CD14-positive monocyte (primary cell): ENCODE results near the gene FGFR4. TPM values are rescaled to one million over a fixed set of nuclear protein-coding genes. Genes with fewer than 3 reads are reported as not detected.

Source experiments
- DNase-seq, 3 donors: peaks; one replicate each; pipeline ENCODE4 v3.0.0-alpha.2; 2011 to 2022
- H2AFZ ChIP-seq: 2 replicates; pipeline ENCODE4 v1.6.0; 2012; ENCODE audit warnings: mild to moderate bottlenecking, low read depth, low read length, inconsistent platforms; ENCODE audit not compliant: insufficient read depth, poor library complexity, severe bottlenecking
- H3K27ac ChIP-seq, 2 donors: 1 replicate in 1 of 2; 2 replicates in 1 of 2; pipeline ENCODE4 v1.5.1; 2012 to 2013; ENCODE audit warnings: low read length in 2 of 2, control low read depth in 1 of 2, inconsistent platforms in 1 of 2, low read depth in 1 of 2, mild to moderate bottlenecking in 1 of 2
- H3K27me3 ChIP-seq, 2 donors: one replicate each; pipeline versions ENCODE4 v1.6.0 to v1.6.1; 2011 to 2013; ENCODE audit warnings: low read length in 2 of 2; ENCODE audit not compliant: control insufficient read depth in 2 of 2, insufficient read depth in 2 of 2
- H3K36me3 ChIP-seq, 2 donors: replicated peaks in 1 of 2; 1 replicate in 1 of 2; 2 replicates in 1 of 2; pipeline versions ENCODE4 v1.5.1 to v1.6.1; 2012 to 2013; ENCODE audit warnings: low read length in 2 of 2, control low read depth in 1 of 2, inconsistent platforms in 1 of 2, mild to moderate bottlenecking in 1 of 2; ENCODE audit not compliant: insufficient read depth in 2 of 2, control insufficient read depth in 1 of 2
- H3K4me1 ChIP-seq, 2 donors: 1 replicate in 1 of 2; 2 replicates in 1 of 2; pipeline versions ENCODE4 v1.5.1 to v1.6.1; 2012 to 2013; ENCODE audit warnings: low read length in 2 of 2, control low read depth in 1 of 2, inconsistent platforms in 1 of 2, mild to moderate bottlenecking in 1 of 2, moderate library complexity in 1 of 2; ENCODE audit not compliant: insufficient read depth in 2 of 2, control insufficient read depth in 1 of 2
- H3K4me2 ChIP-seq: replicated peaks from 2 replicates; pipeline ENCODE3; 2012; ENCODE audit warnings: low read length, moderate library complexity, mild to moderate bottlenecking; ENCODE audit not compliant: poor library complexity, severe bottlenecking; ENCODE audit errors: extremely low read depth
- H3K4me3 ChIP-seq, 3 experiments: fragments of 200-600 bp in 1 of 3; sonication (generic) in 1 of 3; replicated peaks in 1 of 3; 1 replicate in 2 of 3; 2 replicates in 1 of 3; pipeline ENCODE4 v1.5.1; 2011 to 2013; ENCODE audit warnings: low read length in 3 of 3, mild to moderate bottlenecking in 3 of 3, control low read depth in 2 of 3, low read depth in 2 of 3, inconsistent platforms in 1 of 3, moderate library complexity in 1 of 3
- H3K79me2 ChIP-seq: 2 replicates; pipeline ENCODE4 v1.6.0; 2012; ENCODE audit warnings: mild to moderate bottlenecking, control low read depth, inconsistent platforms, low read length, moderate library complexity; ENCODE audit not compliant: insufficient read depth
- H3K9ac ChIP-seq: 2 replicates; pipeline ENCODE4 v1.6.0; 2017; ENCODE audit warnings: low read length, mild to moderate bottlenecking; ENCODE audit not compliant: insufficient read depth, poor library complexity, severe bottlenecking
- H3K9me3 ChIP-seq, 2 donors: replicated peaks in 1 of 2; 1 replicate in 1 of 2; 2 replicates in 1 of 2; pipeline versions ENCODE4 v1.5.1 to v1.6.1; 2012 to 2013; ENCODE audit warnings: low read length in 2 of 2, control low read depth in 1 of 2; ENCODE audit not compliant: control insufficient read depth in 1 of 2, insufficient read depth in 1 of 2
- H4K20me1 ChIP-seq: 2 replicates; pipeline ENCODE4 v1.6.0; 2012; ENCODE audit warnings: mild to moderate bottlenecking, low read length, control low read depth, moderate library complexity; ENCODE audit not compliant: insufficient read depth
- H3K27ac Mint-ChIP-seq, 7 donors: one replicate each; pipeline ENCODE4 v1.8.0; 2020; ENCODE audit warnings: mild to moderate bottlenecking in 7 of 7, mixed read lengths in 7 of 7, moderate library complexity in 6 of 7, inconsistent platforms in 2 of 7
- H3K27me3 Mint-ChIP-seq, 3 donors: one replicate each; pipeline ENCODE4 v1.8.0; 2021 to 2022; ENCODE audit warnings: low read depth in 3 of 3, mild to moderate bottlenecking in 3 of 3, mixed read lengths in 3 of 3, moderate library complexity in 3 of 3, inconsistent platforms in 1 of 3
- H3K36me3 Mint-ChIP-seq, 2 donors: one replicate each; pipeline ENCODE4 v1.8.0; 2020; ENCODE audit warnings: mixed read lengths in 2 of 2, inconsistent platforms in 1 of 2, mild to moderate bottlenecking in 1 of 2
- H3K4me1 Mint-ChIP-seq: one replicate; pipeline ENCODE4 v1.8.0; 2020; ENCODE audit warnings: mild to moderate bottlenecking, mixed read lengths
- H3K4me3 Mint-ChIP-seq, 2 donors: one replicate each; pipeline ENCODE4 v1.8.0; 2020; ENCODE audit warnings: mild to moderate bottlenecking in 2 of 2, mixed read lengths in 2 of 2, moderate library complexity in 1 of 2
- H3K9me3 Mint-ChIP-seq, 7 donors: one replicate each; pipeline ENCODE4 v1.8.0; 2020 to 2022; ENCODE audit warnings: mixed read lengths in 7 of 7, mild to moderate bottlenecking in 6 of 7, moderate library complexity in 6 of 7, inconsistent platforms in 2 of 7
- CTCF ChIP-seq: fragments of 200-600 bp; IDR thresholded peaks from one replicate; pipeline ENCODE4 v1.8.0; 2022; ENCODE audit warnings: antibody characterized with exemption, mild to moderate bottlenecking
- WGBS: methylation state at CpG from one replicate; pipeline ENCODE4 v1.1.5; 2013; ENCODE audit warnings: missing lambda C conversion rate; ENCODE audit not compliant: insufficient coverage; 5-methylcytosine and 5-hydroxymethylcytosine counted together
- intact Hi-C, 2 donors: fragments of 100-400 bp; cut with micrococcal nuclease; formaldehyde crosslinking; loops; one replicate each; pipeline versions ENCODE4 v1.15.0 to v1.15.1; 2023
- polyA plus RNA-seq, 3 donors: library from polyadenylated mRNA; depleted of rRNA in 1 of 3; unstranded in 2 of 3; stranded (reverse) in 1 of 3; fragments of 300-500 nt in 2 of 3; fragments of >200 nt in 1 of 3; fragmentation: Illumina TruSeq in 2 of 3; gene quantifications; 1 replicate in 2 of 3; 2 replicates in 1 of 3; pipeline ENCODE4 v1.2.3, GENCODE V29; 2012 to 2021

FGFR4 gene
- polyA plus RNA-seq, 3 donors: 0.39 TPM; not detected in 2

GRCh38 chr5:177091232-177091631 is 4.5 kb downstream of the FGFR4 start:
- no peak overlapping the region for H3K27ac ChIP-seq
- H3K4me2 ChIP-seq: no peak overlapping the region
- peaks cover 8% of the 10 kb centered on the region in 2 donors for H3K4me1 ChIP-seq
- H3K79me2 ChIP-seq: no peaks in the 10 kb centered on the region
- H3K27me3 ChIP-seq: peaks cover 5 to 22% of the 10 kb centered on the region in 2 donors
- Mint-ChIP-seq H3K4me3 (no peak overlapping the region), H3K27ac (no peak overlapping the region), H3K36me3 (peaks cover 0 to 2% of the 10 kb centered on the region in 2 donors), H3K9me3 (peaks cover 0 to 4% (median 2%) of the 10 kb centered on the region in 7 donors), H3K27me3 (peaks cover 10 to 31% (median 17%) of the 10 kb centered on the region in 3 donors), H3K4me1 (peaks cover 17% of the 10 kb centered on the region)
- no peaks in the 10 kb centered on the region for H4K20me1 ChIP-seq
- no peak for TF ChIP-seq CTCF
- no peak overlapping the region for H3K9ac ChIP-seq
- no peak overlapping the region for H3K4me3 ChIP-seq
- intact Hi-C loops: no loop called here
- no peaks in the 10 kb centered on the region for H3K36me3 ChIP-seq
- WGBS: 100% methylated on average over 2 of the region's 3 CpGs
- no peak overlapping the region for H2AFZ ChIP-seq
- DNase-seq: no peak
- H3K9me3 ChIP-seq: no peaks in the 10 kb centered on the region

GRCh38 chr5:177092178-177093081 is 5.7 kb downstream of the FGFR4 start:
- intact Hi-C loops: no loop called here
- Mint-ChIP-seq H3K27me3 (peaks cover 6 to 24% (median 10%) of the 10 kb centered on the region in 3 donors), H3K27ac (peak overlapping the region in 1 of 7 donors; percentile 50), H3K9me3 (peaks cover 0 to 4% (median 2%) of the 10 kb centered on the region in 7 donors), H3K36me3 (peaks cover 0 to 2% of the 10 kb centered on the region in 2 donors), H3K4me3 (no peak overlapping the region), H3K4me1 (peaks cover 12% of the 10 kb centered on the region)
- 93% methylated on average over 29 of the region's 32 CpGs for WGBS
- no peak overlapping the region for H3K27ac ChIP-seq
- no peak overlapping the region for H3K4me3 ChIP-seq
- no peak for DNase-seq
- no peaks in the 10 kb centered on the region for H4K20me1 ChIP-seq
- H3K4me1 ChIP-seq: peaks cover under 1 to 2% of the 10 kb centered on the region in 2 donors
- no peak for TF ChIP-seq CTCF
- no peaks in the 10 kb centered on the region for H3K9me3 ChIP-seq
- H3K9ac ChIP-seq: no peak overlapping the region
- peaks cover 3 to 16% of the 10 kb centered on the region in 2 donors for H3K27me3 ChIP-seq
- H2AFZ ChIP-seq: no peak overlapping the region
- no peaks in the 10 kb centered on the region for H3K79me2 ChIP-seq
- no peak overlapping the region for H3K4me2 ChIP-seq
- H3K36me3 ChIP-seq: no peaks in the 10 kb centered on the region
